RWPE2 (cell line): ENCODE data around the gene SOD3.

Experiments
- ATAC-seq: fragments of 200-7000 bp; cut with Tn5 transposase; 3 replicates; pipeline ENCODE4 v1.9.1; 2021; ENCODE audit warnings: low read depth
- DNase-seq: peaks from one replicate; pipeline ENCODE4 v3.0.0-alpha.2; 2020; ENCODE audit warnings: low spot score
- H3K27ac ChIP-seq: fragments of 450-650 bp; 2 replicates; pipeline ENCODE4 v1.5.1; 2017; ENCODE audit warnings: mild to moderate bottlenecking; ENCODE audit not compliant: poor library complexity, severe bottlenecking
- H3K27me3 ChIP-seq: fragments of 250-450 bp; sonication (Bioruptor Pico); 2 replicates; pipeline ENCODE4 v1.5.1; 2021; ENCODE audit warnings: mild to moderate bottlenecking, moderate library complexity; ENCODE audit not compliant: insufficient read depth, poor library complexity, severe bottlenecking
- H3K36me3 ChIP-seq: fragments of 250-450 bp; sonication (Bioruptor Pico); 2 replicates; pipeline ENCODE4 v1.5.1; 2020; ENCODE audit warnings: low read depth, mild to moderate bottlenecking, moderate library complexity
- H3K4me1 ChIP-seq: fragments of 250-450 bp; sonication (Bioruptor Pico); 2 replicates; pipeline ENCODE4 v1.5.1; 2021; ENCODE audit warnings: mild to moderate bottlenecking, moderate library complexity; ENCODE audit not compliant: insufficient read depth, poor library complexity, severe bottlenecking
- H3K4me3 ChIP-seq: fragments of 250-450 bp; sonication (Bioruptor Pico); 2 replicates; pipeline ENCODE4 v1.5.1; 2021; ENCODE audit warnings: mild to moderate bottlenecking, moderate library complexity; ENCODE audit not compliant: severe bottlenecking
- H3K9me3 ChIP-seq: fragments of 250-450 bp; sonication (Bioruptor Pico); 2 replicates; pipeline ENCODE4 v1.5.1; 2021; ENCODE audit warnings: mild to moderate bottlenecking, moderate library complexity; ENCODE audit not compliant: severe bottlenecking
- CTCF ChIP-seq: fragments of 450-650 bp; IDR thresholded peaks from one replicate; pipeline ENCODE4 v1.5.1; 2017; ENCODE audit warnings: mild to moderate bottlenecking, moderate library complexity; ENCODE audit not compliant: poor library complexity, severe bottlenecking

The SOD3 gene

GRCh38 chr4:24791043-24791442, 4.3 kb upstream of the SOD3 start:
- Histone ChIP-seq H3K4me1 (no peaks in the 10 kb centered on the region), H3K27me3 (no peaks in the 10 kb centered on the region), H3K36me3 (no peaks in the 10 kb centered on the region), H3K4me3 (no peak overlapping the region), H3K9me3 (no peaks in the 10 kb centered on the region), H3K27ac (no peak overlapping the region)
- no peak for DNase-seq
- no peak for TF ChIP-seq CTCF
- ATAC-seq: no peak

GRCh38 chr4:24792552-24792951, 2.8 kb upstream of the SOD3 start:
- Histone ChIP-seq H3K4me3 (no peak overlapping the region), H3K27ac (no peak overlapping the region), H3K36me3 (no peaks in the 10 kb centered on the region), H3K27me3 (no peaks in the 10 kb centered on the region), H3K9me3 (no peaks in the 10 kb centered on the region), H3K4me1 (no peaks in the 10 kb centered on the region)
- TF ChIP-seq CTCF: no peak
- ATAC-seq: no peak
- no peak for DNase-seq

- ATAC-seq (peak; percentile 66; the same call in 2 of the 3 replicates), DNase-seq (no peak)
- no peak overlapping the region for H3K27ac ChIP-seq
Measured at GRCh38 chr4:24793219-24794005, 2.0 kb upstream of the SOD3 start.

GRCh38 chr4:24794051-24794450, 1.3 kb upstream of the SOD3 start:
- Histone ChIP-seq H3K36me3 (no peaks in the 10 kb centered on the region), H3K9me3 (no peaks in the 10 kb centered on the region), H3K27ac (no peak overlapping the region), H3K4me1 (no peaks in the 10 kb centered on the region), H3K27me3 (no peaks in the 10 kb centered on the region), H3K4me3 (no peak overlapping the region)
- ATAC-seq: no peak
- no peak for DNase-seq
- TF ChIP-seq CTCF: no peak

More at GRCh38 chr4:24793219-24794005, 2.0 kb upstream of the SOD3 start:
- H3K4me3 ChIP-seq: no peak overlapping the region
- peak; percentile 48 for TF ChIP-seq CTCF
- no peaks in the 10 kb centered on the region for H3K27me3 ChIP-seq
- H3K9me3 ChIP-seq: no peaks in the 10 kb centered on the region
- H3K4me1 ChIP-seq: no peaks in the 10 kb centered on the region
- H3K36me3 ChIP-seq: no peaks in the 10 kb centered on the region

GRCh38 chr4:24794480-24794879, 893 bp upstream of the SOD3 start:
- no peak for TF ChIP-seq CTCF
- no peak overlapping the region for H3K27ac ChIP-seq
- H3K4me3 ChIP-seq: no peak overlapping the region
- ATAC-seq (no peak), DNase-seq (no peak)
- H3K36me3 ChIP-seq: no peaks in the 10 kb centered on the region
- H3K4me1 ChIP-seq: no peaks in the 10 kb centered on the region
- no peaks in the 10 kb centered on the region for H3K27me3 ChIP-seq
- no peaks in the 10 kb centered on the region for H3K9me3 ChIP-seq
